Stimulated activated CD8-positive, alpha-beta memory T cell treated with anti-CD3 and anti-CD28 coated beads, Interleukin-4, amount 100 ng/mL, for 1 hour (primary cell): ENCODE results near the gene OCA2.

Source experiments
- DNase-seq, 2 donors: peaks; one replicate each; pipeline ENCODE4 v3.0.0-alpha.2; 2020; ENCODE audit warnings: low read depth in 2 of 2, low spot score in 1 of 2

OCA2 gene

GRCh38 chr15:27821273-27821672, 277.8 kb downstream of the OCA2 start:
- DNase-seq = no peak

DNA sequence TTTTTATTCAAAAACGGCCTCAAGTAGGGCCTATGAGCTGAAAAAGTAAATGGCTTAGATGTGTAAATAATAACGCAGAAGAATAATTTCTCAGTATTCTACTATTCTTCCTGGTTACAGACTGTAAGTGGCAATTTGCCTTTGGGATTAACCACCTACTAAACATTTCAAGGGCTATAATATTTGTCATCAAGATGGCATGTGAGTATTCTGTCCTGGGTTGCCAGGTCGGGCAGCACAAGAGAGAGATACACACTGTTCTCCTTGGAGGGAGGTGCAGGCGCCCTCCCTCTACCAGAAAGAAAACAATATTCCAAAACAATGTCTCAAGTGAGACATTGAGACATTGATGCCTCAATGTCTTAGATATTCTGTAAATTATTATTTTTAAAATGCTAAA, 278.4 kb downstream of the OCA2 start:
- no peak for DNase-seq

- no peak for DNase-seq
Observed at GRCh38 chr15:27820232-27820631, 278.9 kb downstream of the OCA2 start.

GRCh38 chr15:27817258-27817657, 281.9 kb downstream of the OCA2 start:
- no peak for DNase-seq

GRCh38 chr15:27816790-27817189, 282.3 kb downstream of the OCA2 start:
- DNase-seq = no peak

- DNase-seq = no peak
Observed at GRCh38 chr15:27815035-27815434, 284.1 kb downstream of the OCA2 start.

- no peak for DNase-seq
Observed at GRCh38 chr15:27813139-27813538, 286.0 kb downstream of the OCA2 start.

DNA sequence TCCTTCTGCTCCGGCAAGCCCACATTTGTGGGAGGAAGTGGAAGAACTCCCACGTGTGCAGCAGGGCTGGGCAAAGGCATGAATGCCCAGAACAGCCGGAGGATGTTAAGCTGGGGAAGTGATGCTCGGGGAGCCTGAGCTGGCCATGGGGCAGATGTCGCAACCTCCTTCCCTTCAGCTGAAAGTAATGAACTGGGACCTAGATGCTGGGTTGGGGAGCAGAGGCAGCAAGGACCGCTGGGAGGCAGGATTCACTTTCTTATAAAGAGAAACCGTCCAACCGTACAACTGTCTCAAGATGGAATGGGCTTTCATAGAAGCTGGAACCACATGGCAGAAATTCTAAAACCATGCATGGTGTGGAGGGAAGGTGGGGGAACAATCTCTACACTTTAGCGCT, 290.9 kb downstream of the OCA2 start:
- no peak for DNase-seq

- no peak for DNase-seq
Observed at GRCh38 chr15:27807335-27807734, 291.8 kb downstream of the OCA2 start.

- DNase-seq = no peak
Observed at GRCh38 chr15:27806396-27806795, 292.7 kb downstream of the OCA2 start.

GRCh38 chr15:27805261-27806220, 293.6 kb downstream of the OCA2 start:
- no peak for DNase-seq

DNA sequence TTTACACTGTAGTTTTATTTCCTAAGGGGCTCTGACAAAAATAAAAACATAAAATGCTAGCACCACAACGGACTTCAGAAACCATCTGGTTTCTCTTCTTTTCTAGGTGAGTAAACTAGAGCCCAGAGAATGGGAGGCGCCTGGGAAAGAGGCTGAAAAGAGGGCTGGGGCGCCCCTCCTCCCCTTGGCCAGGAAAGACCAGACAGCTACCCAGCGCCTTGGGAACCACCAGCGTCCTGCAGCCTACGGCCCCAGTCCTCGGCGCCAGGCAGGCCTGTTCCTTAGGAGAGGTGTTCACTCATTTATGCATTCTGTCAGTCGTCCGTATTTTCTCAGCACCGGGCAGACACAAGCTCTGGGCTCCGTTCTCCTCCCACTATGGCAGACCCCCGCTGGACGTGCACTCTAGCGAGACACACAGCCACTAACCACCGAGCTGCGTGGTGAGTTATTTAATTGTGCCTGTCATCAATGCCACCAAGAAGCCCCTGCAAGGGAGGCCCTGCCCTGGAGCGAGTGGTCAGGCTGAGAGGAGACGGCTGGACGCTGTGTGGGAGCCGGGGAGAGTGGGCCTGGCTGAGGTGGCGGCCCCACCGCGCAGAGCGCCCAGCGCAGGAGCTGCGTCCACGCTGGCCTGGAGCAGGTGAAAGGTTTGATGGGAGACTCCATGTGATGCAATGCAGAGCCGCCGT, 294.4 kb downstream of the OCA2 start:
- DNase-seq = no peak

GRCh38 chr15:27798807-27799206, 300.3 kb downstream of the OCA2 start:
- DNase-seq = no peak

DNA sequence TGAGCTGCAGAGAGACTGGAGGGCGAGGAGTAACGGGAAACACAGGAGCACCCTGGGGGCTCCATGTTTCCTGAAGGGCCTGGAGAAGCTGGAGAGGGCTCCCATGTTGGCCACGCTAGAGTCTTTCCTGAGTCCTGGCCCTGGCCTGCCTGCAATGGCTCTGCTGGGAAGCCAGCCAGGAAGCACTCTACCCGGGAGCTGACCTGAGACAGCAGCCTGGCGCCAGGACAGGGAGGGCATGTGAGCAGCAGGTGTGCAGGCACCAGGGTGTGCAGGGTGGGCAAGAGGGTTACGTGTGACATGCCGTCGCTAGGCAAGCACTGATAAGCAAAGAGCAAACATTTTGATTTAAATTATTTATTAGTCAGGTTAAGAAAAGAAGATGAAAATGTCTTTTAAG, 301.4 kb downstream of the OCA2 start:
- DNase-seq = no peak

GRCh38 chr15:27796405-27797320, 302.5 kb downstream of the OCA2 start:
- no peak for DNase-seq

GRCh38 chr15:27792756-27793264, 306.3 kb downstream of the OCA2 start:
- no peak for DNase-seq

DNA sequence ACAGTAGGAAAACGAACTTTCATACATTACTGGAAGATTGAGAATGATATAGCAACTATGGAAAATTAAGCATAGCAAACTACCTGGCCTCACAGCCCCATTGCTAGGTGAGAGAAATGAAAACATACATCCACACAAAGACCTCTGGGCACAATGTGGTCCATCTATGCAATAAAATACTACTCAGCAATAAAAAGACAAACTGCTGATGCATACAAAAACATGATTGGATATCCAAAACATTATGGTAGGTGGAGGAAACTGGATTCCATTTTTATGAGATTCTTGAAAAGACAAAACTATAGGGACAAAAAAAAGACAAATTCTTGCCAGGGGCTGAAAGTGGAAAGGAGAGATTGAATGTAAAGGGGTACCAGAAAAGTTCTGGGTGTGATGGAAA, 308.8 kb downstream of the OCA2 start:
- DNase-seq = no peak

DNA sequence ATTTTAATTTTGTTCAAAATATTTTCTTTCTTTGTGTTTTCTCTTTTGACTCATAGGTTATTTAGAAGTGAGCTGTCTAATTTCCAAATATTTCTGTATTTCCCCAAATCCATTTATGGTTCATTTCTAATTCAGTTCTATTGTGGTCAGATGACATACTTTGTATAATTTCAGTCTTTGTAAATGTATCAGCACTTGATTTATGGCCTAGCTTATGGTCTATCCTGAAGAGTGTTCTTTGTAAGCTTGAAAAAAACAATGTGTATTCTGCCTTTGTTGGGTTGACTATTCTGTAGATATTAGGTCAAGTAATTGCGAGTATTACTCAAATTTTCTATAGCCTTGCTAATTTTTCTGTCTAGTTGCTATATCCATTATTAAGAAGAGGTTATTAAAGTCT, 311.2 kb downstream of the OCA2 start:
- no peak for DNase-seq

GRCh38 chr15:27784107-27784506, 315.0 kb downstream of the OCA2 start:
- no peak for DNase-seq

GRCh38 chr15:27783678-27784077, 315.4 kb downstream of the OCA2 start:
- no peak for DNase-seq

DNA sequence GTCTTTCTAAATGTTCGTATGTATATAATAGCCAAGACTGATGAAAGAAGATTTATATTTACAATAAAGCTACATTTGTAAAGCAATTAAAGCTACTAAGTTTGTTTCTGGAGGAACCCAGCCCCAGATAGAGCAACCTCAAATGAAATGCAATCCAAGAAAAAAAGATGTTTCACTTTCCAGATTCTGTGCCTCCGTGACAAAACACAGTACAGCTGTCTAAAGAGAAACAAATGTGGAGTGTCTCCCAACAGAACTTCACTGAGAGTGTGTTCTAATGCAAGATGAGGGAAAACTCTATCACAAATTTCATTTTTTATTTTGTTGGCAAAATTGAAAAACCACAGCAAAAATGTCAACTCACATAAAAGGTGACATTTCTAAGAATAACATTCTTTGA, 317.0 kb downstream of the OCA2 start:
- DNase-seq = no peak
